ENCODE data around the gene ZFHX3. TPM values are rescaled to one million over a fixed set of nuclear protein-coding genes. Genes with fewer than 3 reads are reported as not detected.
A peak's percentile ranks its signal among the peaks of the same experiment; 100 is the strongest.

ZFHX3 gene
- total RNA-seq, 6 experiments from 2014 or later: 14.5 to 25.8 (median 15.8) TPM

GRCh38 chr16:72898216-72898825 lies 149.6 kb downstream of the ZFHX3 start:
- peaks cover 21% of the 10 kb centered on the region for H3K36me3 Mint-ChIP-seq (ENCODE audit: low read depth)
- H3K9me3 Mint-ChIP-seq: no peaks in the 10 kb centered on the region
- peaks cover 31% of the 10 kb centered on the region; the same call in 1 of the 2 replicates for H3K4me1 Mint-ChIP-seq (ENCODE audit: low read depth)
- no peak overlapping the region for H3K4me3 Mint-ChIP-seq
- H3K27ac Mint-ChIP-seq: no peak overlapping the region
- no peak for TF ChIP-seq CTCF (IDR thresholded peaks at IDR 0.05)
- DNase-seq: no peak
- 0 out of 2 replicates have a peak, but pooled peaks cover 2% of the 10 kb centered on the region for H3K27me3 Mint-ChIP-seq (ENCODE audit: insufficient read depth)

- TF ChIP-seq CTCF (IDR thresholded peaks at IDR 0.05): no peak
- no peak overlapping the region for H3K27ac Mint-ChIP-seq
- H3K4me1 Mint-ChIP-seq (ENCODE audit: low read depth): peaks cover 34% of the 10 kb centered on the region
- H3K9me3 Mint-ChIP-seq: no peaks in the 10 kb centered on the region
- DNase-seq: no peak
- H3K27me3 Mint-ChIP-seq (ENCODE audit: insufficient read depth): 0 out of 2 replicates have a peak, but pooled peaks cover 2% of the 10 kb centered on the region
- no peak overlapping the region for H3K4me3 Mint-ChIP-seq
- H3K36me3 Mint-ChIP-seq (ENCODE audit: low read depth): peaks cover 21% of the 10 kb centered on the region
Measured at GRCh38 chr16:72897707-72898106, 150.2 kb downstream of the ZFHX3 start.

- Mint-ChIP-seq H3K36me3 (ENCODE audit: low read depth) (peaks cover 20% of the 10 kb centered on the region), H3K4me3 (no peak overlapping the region; the same call in 1 of the 2 replicates), H3K9me3 (no peaks in the 10 kb centered on the region), H3K27ac (no peak overlapping the region), H3K4me1 (ENCODE audit: low read depth) (peaks cover 37% of the 10 kb centered on the region), H3K27me3 (ENCODE audit: insufficient read depth) (0 out of 2 replicates have a peak, but pooled peaks cover 2% of the 10 kb centered on the region)
- no peak for DNase-seq
- no peak for TF ChIP-seq CTCF (IDR thresholded peaks at IDR 0.05)
Measured at GRCh38 chr16:72896485-72897118, 151.3 kb downstream of the ZFHX3 start.

- peaks cover 24% of the 10 kb centered on the region for H3K36me3 Mint-ChIP-seq (ENCODE audit: low read depth)
- no peaks in the 10 kb centered on the region for H3K9me3 Mint-ChIP-seq
- H3K27me3 Mint-ChIP-seq (ENCODE audit: insufficient read depth): 0 out of 2 replicates have a peak, but pooled peaks cover 2% of the 10 kb centered on the region
- H3K27ac Mint-ChIP-seq: no peak overlapping the region
- peaks cover 44% of the 10 kb centered on the region for H3K4me1 Mint-ChIP-seq (ENCODE audit: low read depth)
- no peak for DNase-seq
- TF ChIP-seq CTCF (IDR thresholded peaks at IDR 0.05): no peak
- H3K4me3 Mint-ChIP-seq: no peak overlapping the region; the same call in 1 of the 2 replicates
Measured at GRCh38 chr16:72895951-72896350, 152.0 kb downstream of the ZFHX3 start.

- no peak for TF ChIP-seq CTCF (IDR thresholded peaks at IDR 0.05)
- DNase-seq: no peak
- Mint-ChIP-seq H3K9me3 (no peaks in the 10 kb centered on the region), H3K36me3 (ENCODE audit: low read depth) (peaks cover 36% of the 10 kb centered on the region), H3K4me1 (ENCODE audit: low read depth) (peaks cover 54% of the 10 kb centered on the region), H3K4me3 (no peak overlapping the region), H3K27ac (peak overlapping the region; percentile 65), H3K27me3 (ENCODE audit: insufficient read depth) (0 out of 2 replicates have a peak, but pooled peaks cover 2% of the 10 kb centered on the region)
Measured at GRCh38 chr16:72894293-72895151, 153.4 kb downstream of the ZFHX3 start.

All from HFFc6 (cell line).